ENCODE results near the gene SPTLC3.

DNA sequence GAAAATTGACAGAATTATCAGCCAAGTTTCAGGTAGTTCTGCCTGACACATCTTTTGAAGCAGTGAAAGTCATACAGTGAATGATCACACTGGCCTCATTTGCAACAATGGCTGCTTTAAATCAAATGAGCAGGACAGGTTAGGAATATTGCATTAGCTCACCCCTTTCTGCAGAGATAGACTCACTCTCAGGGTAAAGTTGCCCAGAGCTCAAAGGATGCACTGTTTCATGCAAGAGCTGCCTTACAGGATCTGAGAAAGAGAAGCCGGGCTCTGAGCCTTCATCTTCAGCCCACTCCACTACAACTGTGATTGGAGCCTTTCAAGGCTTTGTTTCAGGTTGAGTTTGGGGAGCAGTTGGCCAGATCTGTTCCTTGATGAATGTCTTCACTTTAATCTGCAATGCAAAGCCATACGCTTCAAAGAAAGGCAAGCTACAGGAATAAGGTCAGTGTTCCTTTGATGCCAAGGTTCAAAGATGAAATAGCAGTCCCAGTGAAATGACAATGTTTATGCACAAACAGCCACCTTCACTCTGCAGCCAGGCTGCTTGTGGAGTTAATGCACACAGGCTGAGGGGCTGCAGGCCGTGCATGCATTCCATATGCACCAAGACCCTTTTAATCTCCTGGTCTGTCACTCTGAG lies 121.4 kb downstream of the SPTLC3 start:
- TF ChIP-seq, protein P1, sequence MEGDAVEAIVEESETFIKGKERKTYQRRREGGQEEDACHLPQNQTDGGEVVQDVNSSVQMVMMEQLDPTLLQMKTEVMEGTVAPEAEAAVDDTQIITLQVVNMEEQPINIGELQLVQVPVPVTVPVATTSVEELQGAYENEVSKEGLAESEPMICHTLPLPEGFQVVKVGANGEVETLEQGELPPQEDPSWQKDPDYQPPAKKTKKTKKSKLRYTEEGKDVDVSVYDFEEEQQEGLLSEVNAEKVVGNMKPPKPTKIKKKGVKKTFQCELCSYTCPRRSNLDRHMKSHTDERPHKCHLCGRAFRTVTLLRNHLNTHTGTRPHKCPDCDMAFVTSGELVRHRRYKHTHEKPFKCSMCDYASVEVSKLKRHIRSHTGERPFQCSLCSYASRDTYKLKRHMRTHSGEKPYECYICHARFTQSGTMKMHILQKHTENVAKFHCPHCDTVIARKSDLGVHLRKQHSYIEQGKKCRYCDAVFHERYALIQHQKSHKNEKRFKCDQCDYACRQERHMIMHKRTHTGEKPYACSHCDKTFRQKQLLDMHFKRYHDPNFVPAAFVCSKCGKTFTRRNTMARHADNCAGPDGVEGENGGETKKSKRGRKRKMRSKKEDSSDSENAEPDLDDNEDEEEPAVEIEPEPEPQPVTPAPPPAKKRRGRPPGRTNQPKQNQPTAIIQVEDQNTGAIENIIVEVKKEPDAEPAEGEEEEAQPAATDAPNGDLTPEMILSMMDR (IDR thresholded peaks at IDR 0.05) = no peak
- TF ChIP-seq POLR2AphosphoS5 (IDR thresholded peaks at IDR 0.05) (no peak), POLR2A (IDR thresholded peaks at IDR 0.05) (no peak)

Measured in breast epithelium (tissue), 3 donors.